NT2/D1 (cell line): Measurements from ENCODE around the gene ZNF215.

Experiments used
- SUZ12 ChIP-seq: IDR thresholded peaks from 2 replicates; pipeline ENCODE4 v1.6.1; 2011; ENCODE audit not compliant: insufficient read length, insufficient read depth; ENCODE audit errors: extremely low read depth
- YY1 ChIP-seq: IDR thresholded peaks from 2 replicates; pipeline ENCODE4 v1.6.1; 2011; ENCODE audit not compliant: insufficient read length, insufficient read depth
- ZNF274 ChIP-seq: IDR thresholded peaks from 2 replicates; pipeline ENCODE4 v1.6.1; 2011; ENCODE audit warnings: mild to moderate bottlenecking, low read depth, low read length

DNA sequence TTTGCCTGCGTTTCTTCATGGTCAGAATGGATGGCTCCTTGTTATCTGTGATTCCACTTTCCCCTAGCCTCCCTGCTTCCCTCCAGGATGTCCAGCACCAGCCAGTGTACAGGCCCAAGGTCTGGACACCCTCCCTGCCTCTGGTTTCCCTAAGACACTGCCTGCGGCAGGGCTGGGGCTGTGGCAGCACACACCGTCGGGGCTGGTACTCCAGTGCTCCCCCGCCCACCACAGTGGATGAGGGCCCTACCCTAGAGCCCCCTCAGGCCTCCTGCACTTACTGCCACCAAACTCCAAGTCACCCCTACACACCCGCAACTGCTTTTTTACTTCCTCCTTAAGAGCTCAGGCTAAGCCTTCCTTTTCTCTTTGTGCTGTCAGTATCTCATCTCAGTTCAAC lies 65.0 kb downstream of the ZNF215 start:
- TF ChIP-seq YY1 (no peak), SUZ12 (no peak), ZNF274 (no peak)
